Inflammatory macrophage treated with lipopolysaccharide for 1 hour (primary cell): ENCODE data around the gene BLOC1S5.
"Not testable (repeated sequence)": the region's sequence is repeated elsewhere in the genome, so short reads cannot be mapped to it uniquely, and the experiment has no call there.

Experiments used
- DNase-seq, 2 donors: peaks; one replicate each; pipeline ENCODE4 v3.0.0-alpha.2; 2020 to 2022

BLOC1S5 gene

DNA sequence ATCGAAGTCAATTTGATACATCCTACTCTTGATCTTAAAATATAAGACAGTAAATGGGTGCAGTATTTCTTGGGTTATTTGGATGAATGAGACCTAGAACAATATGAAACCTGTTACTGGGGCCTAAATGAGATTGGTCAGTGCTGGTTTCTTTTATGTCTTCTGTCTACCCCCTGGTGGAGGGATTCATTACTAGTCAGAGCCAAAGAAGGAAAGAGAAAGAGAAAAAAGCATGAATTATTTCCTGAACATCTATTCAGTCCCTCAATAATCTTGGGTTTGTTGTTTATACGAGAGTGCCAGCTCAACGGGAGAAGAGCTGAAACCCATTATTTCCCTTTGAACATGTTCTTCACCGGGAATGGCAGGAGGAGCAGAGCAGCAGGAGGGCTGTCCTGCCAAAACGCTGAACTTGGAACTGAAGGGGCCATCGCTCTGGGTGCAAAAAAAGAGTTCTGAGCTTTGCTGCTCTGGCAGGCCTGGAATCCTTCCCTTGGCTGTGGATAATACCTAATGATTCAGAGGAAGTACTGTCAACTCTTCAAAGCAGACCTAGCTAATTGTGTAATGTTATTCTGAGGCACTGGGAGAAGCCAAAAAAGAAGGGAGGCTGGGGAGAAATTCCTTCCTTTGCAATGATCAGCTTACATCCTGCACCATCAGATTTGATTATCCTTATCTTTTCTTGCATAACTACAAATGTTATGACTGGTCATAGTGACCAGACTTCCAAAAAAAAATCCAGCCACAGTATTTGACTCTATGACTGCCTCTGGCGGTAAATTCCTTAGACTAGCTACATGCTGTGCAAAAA is 72.0 kb downstream of the BLOC1S5 start:
- peak in 1 of 2 donors; percentile 17 for DNase-seq

DNA sequence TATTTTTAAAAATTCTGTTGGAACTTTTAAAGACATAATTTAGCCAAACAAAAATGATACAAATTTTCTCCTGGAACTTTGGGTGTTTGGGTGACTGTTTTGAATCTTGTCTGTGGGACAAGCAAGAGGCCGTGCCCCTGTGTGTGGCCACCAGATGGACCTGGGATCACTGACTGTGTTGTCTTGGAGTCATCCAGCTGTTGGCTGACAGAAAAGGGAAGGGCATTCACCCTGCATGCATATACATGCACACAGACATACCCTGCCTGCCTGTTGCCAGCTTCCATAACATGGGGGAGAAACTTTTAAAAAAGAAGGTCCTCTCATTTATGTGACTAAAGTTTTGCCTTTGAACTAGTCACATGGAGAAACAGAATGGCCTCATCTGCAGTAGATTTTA is 72.7 kb downstream of the BLOC1S5 start:
- no peak for DNase-seq

DNA sequence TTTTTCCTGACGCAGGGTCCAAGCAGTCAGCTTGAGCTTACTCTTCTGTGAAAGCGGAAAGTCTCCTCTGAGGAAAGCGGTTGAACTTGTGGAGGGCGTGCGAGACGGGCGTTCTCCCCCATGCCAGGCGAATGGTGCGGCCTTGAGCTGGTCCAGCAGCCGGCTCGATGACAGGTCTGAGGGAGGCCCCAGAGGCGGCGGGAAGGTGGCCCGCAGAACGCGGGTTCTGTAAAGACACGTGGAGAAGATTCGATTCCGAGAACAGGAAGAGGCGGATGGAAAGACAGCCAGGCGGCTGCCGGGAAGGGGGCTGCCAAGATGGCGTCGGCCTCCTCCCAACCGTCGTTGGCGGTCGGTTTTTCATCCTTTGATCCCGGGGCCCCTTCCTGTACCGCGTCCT is 78.0 kb downstream of the BLOC1S5 start:
- DNase-seq, result no peak

DNA sequence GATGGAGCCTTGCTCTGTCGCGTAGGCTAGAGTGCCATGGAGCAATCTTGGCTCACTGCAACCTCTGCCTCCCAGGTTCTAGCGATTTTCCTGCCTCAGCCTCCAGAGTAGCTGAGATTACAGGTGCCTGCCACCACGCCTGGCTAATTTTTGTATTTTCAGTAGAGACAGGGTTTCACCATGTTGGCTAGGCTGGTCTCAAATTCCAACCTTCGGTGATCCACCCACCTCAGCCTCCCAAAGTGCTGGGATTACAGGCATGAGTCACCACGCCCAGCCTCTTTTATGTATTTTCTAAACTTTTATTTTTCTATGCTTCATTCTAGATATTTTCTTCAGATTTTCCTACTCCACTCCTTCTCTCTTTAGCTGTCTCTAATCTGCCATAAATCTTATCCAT is 80.2 kb downstream of the BLOC1S5 start:
- DNase-seq, result not testable (repeated sequence)

DNA sequence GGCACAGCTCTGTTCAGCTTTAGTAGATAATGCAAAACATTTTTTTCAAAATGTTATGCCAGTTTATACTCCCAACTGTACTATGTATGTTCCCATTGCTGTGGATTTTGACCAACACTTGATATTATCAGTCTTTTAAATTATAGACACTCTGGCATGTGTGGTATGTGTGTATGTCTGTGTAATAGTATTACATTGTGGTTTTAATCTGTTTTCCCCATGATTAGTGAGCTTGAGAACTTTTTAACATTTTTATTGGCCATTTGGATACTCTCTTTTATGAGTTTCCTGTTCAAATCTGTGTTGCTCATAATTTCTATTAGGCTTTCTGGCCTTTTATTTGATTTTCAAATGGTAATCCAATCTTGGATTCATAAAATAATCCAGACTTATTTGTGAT is 84.4 kb downstream of the BLOC1S5 start:
- DNase-seq, result no peak

DNA sequence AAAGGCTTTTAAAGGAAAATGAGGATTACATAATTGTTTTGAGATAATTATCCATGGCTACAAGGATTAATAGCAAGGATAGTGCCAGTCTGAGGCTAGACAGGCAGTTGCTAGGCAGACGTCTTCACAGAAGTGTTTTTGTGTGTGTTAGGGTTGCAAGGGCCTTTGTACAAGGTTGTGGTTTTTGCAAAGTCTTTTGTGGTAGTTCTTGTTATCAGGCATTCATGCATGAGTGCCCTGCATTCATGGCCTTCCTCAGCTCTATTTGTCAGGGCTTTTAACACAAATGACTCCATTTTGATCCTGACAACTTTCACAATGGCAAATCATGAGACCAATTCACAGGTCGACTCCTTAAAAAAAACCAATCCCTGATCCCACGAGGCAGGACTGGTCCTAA is 85.5 kb downstream of the BLOC1S5 start:
- DNase-seq, result no peak

DNA sequence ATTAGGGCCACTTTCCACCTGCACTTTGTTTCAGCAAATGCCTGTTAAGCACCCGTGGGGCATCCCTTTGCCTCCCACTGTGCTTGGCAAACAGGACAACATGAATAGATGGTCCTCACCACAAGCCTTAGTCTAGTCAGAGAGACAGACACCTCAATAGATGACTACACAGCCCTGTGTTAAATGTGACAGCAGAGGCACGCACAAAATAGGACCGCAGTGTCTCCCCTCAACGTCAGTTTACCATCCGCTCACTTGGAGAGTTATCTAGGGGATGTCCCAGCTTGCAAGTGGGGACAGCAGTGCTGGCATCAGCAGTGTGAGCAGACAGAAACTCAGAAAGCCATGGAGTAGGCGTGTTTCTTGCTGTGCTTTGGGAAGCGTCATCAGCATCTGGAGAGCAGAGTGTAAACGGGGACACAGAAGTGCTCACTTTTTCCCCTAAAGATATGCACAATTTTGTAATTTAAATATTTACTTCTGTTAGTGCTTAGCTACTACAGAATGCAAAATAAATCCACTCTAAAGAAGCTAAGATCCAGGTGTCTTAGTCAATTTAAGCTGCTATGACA is 87.6 kb downstream of the BLOC1S5 start:
- no peak for DNase-seq

DNA sequence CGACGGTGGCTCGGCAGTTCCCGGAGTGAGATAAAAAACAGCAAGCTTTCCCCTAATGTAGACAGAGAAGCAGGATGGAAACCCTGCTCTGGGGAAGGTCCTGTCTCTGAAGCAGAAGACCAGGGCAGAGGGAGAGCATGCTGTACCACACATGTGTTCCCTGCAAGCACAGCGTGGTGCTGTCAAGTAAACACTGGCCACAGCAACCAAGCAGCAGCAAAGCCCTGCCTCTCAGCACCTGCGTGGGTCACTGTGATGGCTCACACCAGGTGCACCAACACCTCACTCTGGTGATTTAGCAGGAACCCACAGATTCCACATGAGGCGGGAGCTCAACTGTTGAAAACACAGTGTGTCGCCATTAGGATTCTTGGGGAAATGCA is 88.4 kb downstream of the BLOC1S5 start:
- no peak for DNase-seq

DNA sequence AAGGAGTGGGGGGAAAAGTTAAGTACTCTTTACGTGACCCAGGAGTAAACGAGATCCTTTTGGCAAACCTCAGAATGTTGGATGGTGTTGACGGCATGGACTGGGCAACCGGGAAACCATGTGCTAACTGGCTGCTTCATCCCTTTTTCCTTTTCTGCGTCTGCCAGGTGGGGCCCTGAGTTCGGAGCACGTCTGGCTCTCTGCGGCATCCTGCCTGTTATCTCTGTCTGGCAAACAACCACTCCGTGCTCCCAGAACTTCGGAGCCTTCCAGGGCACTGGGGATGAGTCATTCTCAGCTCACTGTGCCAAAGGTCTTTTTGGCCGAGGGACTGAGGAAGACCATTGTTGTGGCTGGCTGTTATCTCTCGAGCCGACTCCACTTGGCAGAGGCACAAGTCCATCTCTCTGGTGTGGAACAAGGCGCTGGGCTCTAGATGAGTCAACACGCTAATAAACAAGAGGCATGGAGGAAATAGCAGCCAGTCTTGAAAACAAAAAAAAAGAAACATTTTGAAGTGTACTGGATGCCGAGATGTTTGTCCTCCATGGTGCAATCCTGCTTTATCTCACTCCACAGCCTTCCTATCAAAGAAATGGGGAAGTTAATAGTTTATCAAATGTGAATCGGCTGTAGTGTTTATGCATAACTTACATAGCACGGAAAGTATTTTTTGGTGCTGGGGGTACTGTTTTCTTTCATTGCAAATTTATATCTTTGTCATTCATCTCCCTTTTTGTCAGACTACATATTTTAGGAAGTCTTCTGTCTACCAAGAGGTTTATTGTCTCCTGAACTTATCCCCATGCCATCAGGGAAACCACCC is 89.0 kb downstream of the BLOC1S5 start:
- peak in 1 of 2 donors; percentile 2 for DNase-seq

DNA sequence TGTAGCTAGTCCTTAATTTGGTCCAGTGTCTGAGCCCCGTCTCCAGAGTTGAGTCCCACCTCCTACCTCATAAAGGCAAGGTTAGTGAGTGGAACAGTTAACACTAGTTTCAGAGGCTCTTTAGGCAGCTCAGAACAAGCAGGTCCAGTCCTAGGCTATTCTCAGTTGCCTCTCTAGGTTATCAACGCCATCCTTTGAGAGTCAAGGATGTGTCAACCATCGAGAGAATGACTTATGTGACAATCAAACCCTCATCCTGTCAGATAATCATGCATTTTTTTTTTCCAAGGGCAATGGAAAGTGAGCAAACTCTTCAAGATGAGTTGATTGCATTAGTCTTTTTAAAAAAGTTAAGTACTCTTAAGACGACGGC is 89.6 kb downstream of the BLOC1S5 start:
- DNase-seq, result no peak

DNA sequence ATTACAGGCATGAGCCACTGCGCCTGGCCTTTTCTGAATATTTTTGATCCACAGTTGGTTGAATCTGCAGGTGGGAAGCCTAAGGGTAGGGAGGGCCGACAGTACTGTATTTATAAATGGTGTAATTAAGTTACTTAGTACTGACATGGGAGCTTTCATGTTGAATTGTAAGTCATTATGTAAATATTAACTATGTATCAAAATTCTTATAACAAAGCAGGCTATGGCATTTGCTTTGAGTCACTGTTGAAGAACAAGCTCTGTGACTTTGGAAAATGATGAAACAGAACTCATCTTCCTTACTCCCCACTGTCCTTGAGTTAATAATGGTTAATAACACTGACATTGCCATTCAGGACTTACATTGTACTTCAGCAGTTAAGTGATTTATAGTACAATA is 90.6 kb downstream of the BLOC1S5 start:
- no peak for DNase-seq

DNA sequence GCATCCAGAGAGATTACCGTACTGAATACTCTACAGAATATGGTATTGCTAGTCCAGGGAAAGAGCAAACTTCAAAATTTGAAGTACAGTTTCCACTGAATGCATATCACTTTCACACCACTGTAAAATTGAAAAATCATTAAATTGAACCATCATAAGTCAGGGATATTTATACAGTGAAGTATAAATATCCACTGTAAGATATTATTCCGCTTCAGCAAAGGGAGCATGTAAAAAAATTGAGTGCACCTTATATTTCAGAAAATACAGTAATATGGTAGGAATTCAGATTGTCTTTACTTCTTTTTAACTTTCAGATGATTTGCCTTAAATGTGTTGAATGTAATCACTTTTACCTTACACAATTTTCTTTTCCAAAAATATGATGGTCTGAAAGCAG is 92.7 kb downstream of the BLOC1S5 start:
- no peak for DNase-seq

DNA sequence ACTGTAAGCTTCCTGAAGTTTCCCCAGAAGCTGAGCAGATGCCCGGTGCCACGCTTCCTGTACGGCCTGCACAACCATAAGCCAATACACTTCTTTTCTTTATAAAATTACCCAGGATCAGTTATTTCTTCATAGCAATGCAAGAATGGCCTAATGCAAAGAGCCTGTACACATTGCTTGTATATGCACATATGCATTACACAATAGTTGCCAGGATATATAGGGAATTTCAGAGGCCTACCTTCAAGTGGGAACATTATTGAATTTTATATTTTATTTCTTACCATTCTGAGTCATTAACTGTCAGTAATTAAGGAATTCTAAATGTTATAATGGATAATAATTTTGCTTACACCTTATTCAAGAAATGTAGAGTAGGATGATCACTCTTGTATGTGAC is 93.6 kb downstream of the BLOC1S5 start:
- DNase-seq, result no peak
